ENCODE measurements around the gene PROX2. TPM values are rescaled to one million over a fixed set of nuclear protein-coding genes. Genes with fewer than 3 reads are reported as not detected.

Gene PROX2, protein sequence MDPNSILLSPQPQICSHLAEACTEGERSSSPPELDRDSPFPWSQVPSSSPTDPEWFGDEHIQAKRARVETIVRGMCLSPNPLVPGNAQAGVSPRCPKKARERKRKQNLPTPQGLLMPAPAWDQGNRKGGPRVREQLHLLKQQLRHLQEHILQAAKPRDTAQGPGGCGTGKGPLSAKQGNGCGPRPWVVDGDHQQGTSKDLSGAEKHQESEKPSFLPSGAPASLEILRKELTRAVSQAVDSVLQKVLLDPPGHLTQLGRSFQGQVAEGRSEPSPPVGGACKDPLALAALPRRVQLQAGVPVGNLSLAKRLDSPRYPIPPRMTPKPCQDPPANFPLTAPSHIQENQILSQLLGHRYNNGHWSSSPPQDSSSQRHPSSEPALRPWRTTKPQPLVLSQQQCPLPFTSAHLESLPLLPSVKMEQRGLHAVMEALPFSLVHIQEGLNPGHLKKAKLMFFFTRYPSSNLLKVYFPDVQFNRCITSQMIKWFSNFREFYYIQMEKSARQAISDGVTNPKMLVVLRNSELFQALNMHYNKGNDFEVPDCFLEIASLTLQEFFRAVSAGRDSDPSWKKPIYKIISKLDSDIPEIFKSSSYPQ
- total RNA-seq: not detected

DNA sequence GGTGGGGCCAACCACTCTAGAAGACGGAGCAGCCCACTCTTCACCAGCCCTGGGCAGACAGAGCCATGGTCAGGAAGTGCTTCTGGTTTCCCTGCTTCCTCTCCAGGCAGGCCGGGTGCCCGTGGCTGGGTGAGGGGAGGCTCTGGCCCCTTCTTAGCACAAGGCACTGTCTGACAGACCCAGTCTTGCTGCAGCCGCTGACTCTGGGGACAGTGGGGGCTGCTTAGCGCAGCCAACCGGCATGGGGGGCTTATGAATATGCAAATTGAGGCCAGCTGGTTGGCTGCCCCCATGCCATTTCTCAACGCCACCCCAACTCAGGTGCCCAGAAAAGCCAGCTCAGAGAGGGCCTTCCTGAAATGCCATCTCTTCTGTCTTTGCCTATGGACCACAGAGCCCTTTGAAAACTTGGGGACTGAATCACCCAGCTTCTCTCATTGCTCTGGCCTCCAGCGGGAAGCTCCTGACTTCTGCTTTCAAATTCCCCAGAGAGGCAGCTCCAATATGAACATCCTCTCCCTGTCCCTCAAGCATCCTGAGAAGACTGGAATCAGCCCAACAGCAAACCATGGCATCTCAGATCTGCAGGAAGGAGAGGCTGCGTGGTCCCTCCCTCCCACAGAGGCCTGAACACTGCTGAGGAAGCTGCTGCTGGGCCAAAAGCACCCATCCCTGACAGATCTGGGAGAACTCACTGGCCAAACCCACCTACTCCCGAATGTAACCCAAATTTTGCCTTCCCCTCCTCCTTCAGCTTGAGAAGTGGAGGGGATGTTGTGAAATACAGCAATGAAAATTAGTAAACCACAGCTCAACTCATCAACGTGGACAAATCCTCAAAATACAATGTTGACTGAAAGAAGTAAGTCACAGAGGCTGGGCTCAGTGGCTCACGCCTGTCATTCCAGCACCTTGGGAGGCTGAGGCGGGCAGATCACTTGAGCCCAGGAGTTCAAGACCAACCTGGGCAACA lies at the start of gene PROX2:
Gene PROX2, minus strand, starts transcription at position 205 of the 973 bp plus-strand sequence. CDS start 12,311 bp downstream, outside the sequence.
- Histone ChIP-seq H3K9ac (ENCODE audit: low read depth in 1 of 3, low read length in 3 of 3) (no peak within 1 kb of the TSS), H3K27me3 (ENCODE audit: control insufficient read depth in 3 of 3, insufficient read depth in 3 of 3, low read length in 3 of 3) (no peaks in the 10 kb centered on the region), H3K4me3 (ENCODE audit: low read length in 3 of 3) (no peak within 1 kb of the TSS), H3K27ac (ENCODE audit: low read depth, low read length) (no peak within 1 kb of the TSS), H3K4me1 (ENCODE audit: control insufficient read depth in 3 of 3, insufficient read depth in 3 of 3, low read length in 3 of 3) (peaks cover 4 to 5% (median 5%) of the 10 kb centered on the region in 3 donors), H3K9me3 (ENCODE audit: control insufficient read depth in 3 of 3, low read length in 3 of 3) (no peaks in the 10 kb centered on the region), H3K36me3 (ENCODE audit: control insufficient read depth in 3 of 3, insufficient read depth in 3 of 3, low read length in 3 of 3) (no peaks in the 10 kb centered on the region)

DNA sequence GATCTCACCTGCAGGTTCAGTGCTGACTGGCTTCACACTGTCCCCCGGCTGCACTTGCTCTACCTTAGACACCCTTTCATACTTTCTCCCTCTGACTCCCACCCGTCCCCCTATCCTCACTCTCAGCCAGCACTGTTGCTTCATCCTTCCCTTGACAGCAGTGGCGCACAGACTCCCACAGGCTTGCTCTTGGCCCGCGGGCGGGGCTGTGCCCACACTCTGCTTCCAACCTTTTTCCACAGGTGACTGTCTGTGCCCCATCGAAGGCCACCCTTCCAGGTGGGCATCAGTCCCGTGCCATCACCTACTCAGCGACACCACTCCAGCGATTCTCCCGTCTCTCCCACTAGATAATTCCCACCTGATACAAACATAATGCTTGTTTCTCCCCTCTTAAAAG lies 48.1 kb upstream of the PROX2 start:
- no peak overlapping the region for H3K9ac ChIP-seq (ENCODE audit: low read depth in 1 of 3, low read length in 3 of 3)
- H3K4me3 ChIP-seq (ENCODE audit: low read length in 3 of 3): no peak overlapping the region
- H3K27me3 ChIP-seq (ENCODE audit: control insufficient read depth in 3 of 3, insufficient read depth in 3 of 3, low read length in 3 of 3): no peaks in the 10 kb centered on the region
- H3K36me3 ChIP-seq (ENCODE audit: control insufficient read depth in 3 of 3, insufficient read depth in 3 of 3, low read length in 3 of 3): peaks cover 4 to 9% (median 5%) of the 10 kb centered on the region in 3 donors
- H3K27ac ChIP-seq (ENCODE audit: low read depth, low read length): no peak overlapping the region
- peaks cover 7 to 16% (median 10%) of the 10 kb centered on the region in 3 donors for H3K4me1 ChIP-seq (ENCODE audit: control insufficient read depth in 3 of 3, insufficient read depth in 3 of 3, low read length in 3 of 3)
- no peaks in the 10 kb centered on the region for H3K9me3 ChIP-seq (ENCODE audit: control insufficient read depth in 3 of 3, low read length in 3 of 3)

DNA sequence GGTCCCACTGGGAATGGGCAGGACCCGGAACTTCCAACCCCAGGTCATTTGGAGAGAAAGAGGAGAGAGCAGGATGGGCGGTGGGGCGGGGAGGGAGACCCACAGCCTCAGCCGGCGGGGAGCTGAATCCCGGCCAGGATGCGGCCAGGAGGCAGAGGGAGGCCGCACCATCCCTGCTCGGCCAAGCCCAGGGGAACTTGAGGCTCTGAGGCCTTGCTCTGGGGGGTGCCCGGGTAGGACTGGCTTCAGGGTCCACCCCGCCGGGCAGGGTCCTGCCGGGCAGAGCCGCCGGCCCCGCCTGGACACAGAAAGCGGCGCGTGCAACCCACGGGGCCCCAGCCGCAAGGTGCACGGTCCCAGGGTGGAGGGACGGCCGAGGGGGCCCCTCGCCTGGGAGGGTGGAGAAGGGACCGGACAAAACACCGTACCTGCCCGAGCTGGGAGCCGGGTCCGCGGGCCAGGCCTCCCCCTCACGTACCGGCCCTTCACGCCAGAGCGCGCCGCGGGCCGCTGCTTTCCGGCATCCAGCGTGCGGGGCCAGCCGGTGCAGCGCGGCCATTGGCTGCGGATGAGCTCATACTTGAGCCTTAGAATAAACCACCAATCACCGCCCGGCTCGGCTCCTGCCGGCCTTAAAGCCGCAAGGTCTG lies 46.9 kb upstream of the PROX2 start, which contains the start of gene RPS6KL1:
Gene RPS6KL1, minus strand, starts transcription at position 509 of the 650 bp plus-strand sequence. CDS start 1,719 bp downstream, outside the sequence.
- peak within 1 kb of the TSS; percentile 79 to 91 (median 86) for H3K9ac ChIP-seq (ENCODE audit: low read depth in 1 of 3, low read length in 3 of 3)
- no peaks in the 10 kb centered on the region for H3K9me3 ChIP-seq (ENCODE audit: control insufficient read depth in 3 of 3, low read length in 3 of 3)
- H3K4me3 ChIP-seq (ENCODE audit: low read length in 3 of 3): peak within 1 kb of the TSS; percentile 68 to 81 (median 81)
- peaks cover 5 to 10% (median 8%) of the 10 kb centered on the region in 3 donors for H3K36me3 ChIP-seq (ENCODE audit: control insufficient read depth in 3 of 3, insufficient read depth in 3 of 3, low read length in 3 of 3)
- H3K27me3 ChIP-seq (ENCODE audit: control insufficient read depth in 3 of 3, insufficient read depth in 3 of 3, low read length in 3 of 3): no peaks in the 10 kb centered on the region
- peak within 1 kb of the TSS; percentile 73 for H3K27ac ChIP-seq (ENCODE audit: low read depth, low read length)
- peaks cover 16 to 23% (median 17%) of the 10 kb centered on the region in 3 donors for H3K4me1 ChIP-seq (ENCODE audit: control insufficient read depth in 3 of 3, insufficient read depth in 3 of 3, low read length in 3 of 3)

DNA sequence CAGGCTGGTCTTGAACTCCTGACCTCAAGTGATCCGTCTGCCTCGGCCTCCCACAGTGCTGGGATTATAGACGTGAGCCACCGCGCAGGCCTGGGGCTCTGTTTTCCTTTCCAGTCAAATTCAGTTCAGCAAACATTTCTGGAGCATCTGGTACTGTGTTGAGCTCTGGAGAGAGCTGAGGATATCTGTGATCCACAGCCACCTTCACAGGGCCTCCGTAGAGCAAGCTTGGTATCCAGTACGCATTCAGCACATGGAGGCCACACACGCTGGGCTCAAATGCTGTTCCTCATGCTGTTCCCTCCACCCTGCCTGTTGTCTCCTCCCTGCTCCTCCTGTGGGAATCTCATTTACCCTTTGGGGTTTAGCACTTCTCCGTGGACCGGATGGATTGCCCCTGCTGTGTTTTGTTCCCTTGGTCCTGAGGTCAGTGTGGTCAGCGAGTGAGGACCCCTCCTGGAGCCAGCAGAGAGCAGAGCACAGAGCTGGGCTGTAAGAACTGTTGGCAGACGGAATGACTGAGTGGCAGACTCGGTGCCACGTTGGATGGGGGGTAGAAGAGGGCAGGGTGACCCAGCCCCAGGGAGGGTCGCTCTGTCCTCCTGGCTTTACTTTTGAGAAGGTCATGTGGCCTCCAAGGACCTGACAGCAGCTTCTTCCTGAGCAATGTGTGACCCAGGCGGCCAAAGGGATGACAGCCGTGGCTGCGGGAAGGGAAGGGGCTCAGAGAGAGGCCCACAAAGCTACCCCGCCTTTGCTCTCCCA lies 46.2 kb upstream of the PROX2 start:
- Histone ChIP-seq H3K4me3 (ENCODE audit: low read length in 3 of 3) (peak overlapping the region; percentile 68 to 81 (median 81)), H3K4me1 (ENCODE audit: control insufficient read depth in 3 of 3, insufficient read depth in 3 of 3, low read length in 3 of 3) (peaks cover 23 to 30% (median 24%) of the 10 kb centered on the region in 3 donors), H3K9me3 (ENCODE audit: control insufficient read depth in 3 of 3, low read length in 3 of 3) (no peaks in the 10 kb centered on the region), H3K36me3 (ENCODE audit: control insufficient read depth in 3 of 3, insufficient read depth in 3 of 3, low read length in 3 of 3) (peaks cover 5 to 10% (median 8%) of the 10 kb centered on the region in 3 donors), H3K27me3 (ENCODE audit: control insufficient read depth in 3 of 3, insufficient read depth in 3 of 3, low read length in 3 of 3) (no peaks in the 10 kb centered on the region), H3K27ac (ENCODE audit: low read depth, low read length) (peak overlapping the region; percentile 73), H3K9ac (ENCODE audit: low read depth in 1 of 3, low read length in 3 of 3) (peak overlapping the region; percentile 79 to 91 (median 86))

DNA sequence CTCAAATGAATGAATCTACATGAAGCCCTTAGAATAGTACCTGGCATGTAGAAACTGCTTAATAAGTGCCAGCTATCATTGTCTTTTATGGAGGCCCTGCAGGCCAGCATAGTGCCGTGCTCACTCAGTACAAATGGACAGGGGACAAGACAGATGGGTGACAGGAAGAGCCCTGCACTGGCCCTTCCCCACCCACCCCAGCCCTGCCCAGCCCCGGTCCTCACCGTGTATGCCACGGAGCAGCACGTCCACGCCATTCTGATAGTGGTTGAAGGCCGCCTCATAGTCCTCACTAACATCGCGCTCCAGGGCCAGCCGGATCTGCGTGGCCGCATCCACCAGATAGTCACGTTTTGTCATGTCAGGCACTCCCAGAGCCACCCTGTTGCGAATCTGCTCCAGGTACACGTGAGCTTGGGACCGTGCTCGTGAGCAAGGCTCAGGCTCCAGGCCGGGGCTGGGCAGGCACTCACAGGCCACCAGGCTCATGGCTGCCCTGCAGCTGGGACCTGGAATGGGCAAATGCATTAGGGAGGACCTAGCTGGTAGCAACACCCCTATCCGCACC lies 45.2 kb upstream of the PROX2 start:
- Histone ChIP-seq H3K27me3 (ENCODE audit: control insufficient read depth in 3 of 3, insufficient read depth in 3 of 3, low read length in 3 of 3) (no peaks in the 10 kb centered on the region), H3K36me3 (ENCODE audit: control insufficient read depth in 3 of 3, insufficient read depth in 3 of 3, low read length in 3 of 3) (peaks cover 5 to 10% (median 8%) of the 10 kb centered on the region in 3 donors), H3K27ac (ENCODE audit: low read depth, low read length) (no peak overlapping the region), H3K4me3 (ENCODE audit: low read length in 3 of 3) (no peak overlapping the region), H3K9me3 (ENCODE audit: control insufficient read depth in 3 of 3, low read length in 3 of 3) (no peaks in the 10 kb centered on the region), H3K9ac (ENCODE audit: low read depth in 1 of 3, low read length in 3 of 3) (peak overlapping the region in 1 of 3 donors; percentile 50), H3K4me1 (ENCODE audit: control insufficient read depth in 3 of 3, insufficient read depth in 3 of 3, low read length in 3 of 3) (peaks cover 33 to 40% (median 35%) of the 10 kb centered on the region in 3 donors)

DNA sequence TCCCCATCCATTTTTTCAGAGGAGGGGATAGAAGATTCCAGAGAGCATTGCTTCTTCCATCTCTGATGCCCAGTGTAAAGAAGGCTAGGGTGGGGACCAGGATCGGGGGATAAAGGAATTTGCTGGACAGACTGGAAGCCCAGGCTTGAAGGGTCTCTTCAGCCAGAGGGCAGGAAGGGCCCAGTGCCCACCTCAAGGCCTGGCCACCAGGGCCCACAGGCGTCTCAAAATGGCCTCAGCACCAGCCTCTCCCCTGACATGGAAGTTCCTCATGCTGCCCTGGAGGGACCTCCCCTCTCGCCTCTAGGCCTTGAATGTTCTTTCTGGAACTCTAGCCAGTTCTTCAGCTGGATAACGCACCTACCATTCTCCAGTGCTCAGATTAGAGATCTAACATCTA lies 44.3 kb upstream of the PROX2 start:
- Histone ChIP-seq H3K9me3 (ENCODE audit: control insufficient read depth in 3 of 3, low read length in 3 of 3) (no peaks in the 10 kb centered on the region), H3K27me3 (ENCODE audit: control insufficient read depth in 3 of 3, insufficient read depth in 3 of 3, low read length in 3 of 3) (no peaks in the 10 kb centered on the region), H3K27ac (ENCODE audit: low read depth, low read length) (no peak overlapping the region), H3K4me1 (ENCODE audit: control insufficient read depth in 3 of 3, insufficient read depth in 3 of 3, low read length in 3 of 3) (peaks cover 40 to 45% (median 41%) of the 10 kb centered on the region in 3 donors), H3K36me3 (ENCODE audit: control insufficient read depth in 3 of 3, insufficient read depth in 3 of 3, low read length in 3 of 3) (peaks cover 5 to 10% (median 8%) of the 10 kb centered on the region in 3 donors), H3K9ac (ENCODE audit: low read depth in 1 of 3, low read length in 3 of 3) (no peak overlapping the region), H3K4me3 (ENCODE audit: low read length in 3 of 3) (no peak overlapping the region)

DNA sequence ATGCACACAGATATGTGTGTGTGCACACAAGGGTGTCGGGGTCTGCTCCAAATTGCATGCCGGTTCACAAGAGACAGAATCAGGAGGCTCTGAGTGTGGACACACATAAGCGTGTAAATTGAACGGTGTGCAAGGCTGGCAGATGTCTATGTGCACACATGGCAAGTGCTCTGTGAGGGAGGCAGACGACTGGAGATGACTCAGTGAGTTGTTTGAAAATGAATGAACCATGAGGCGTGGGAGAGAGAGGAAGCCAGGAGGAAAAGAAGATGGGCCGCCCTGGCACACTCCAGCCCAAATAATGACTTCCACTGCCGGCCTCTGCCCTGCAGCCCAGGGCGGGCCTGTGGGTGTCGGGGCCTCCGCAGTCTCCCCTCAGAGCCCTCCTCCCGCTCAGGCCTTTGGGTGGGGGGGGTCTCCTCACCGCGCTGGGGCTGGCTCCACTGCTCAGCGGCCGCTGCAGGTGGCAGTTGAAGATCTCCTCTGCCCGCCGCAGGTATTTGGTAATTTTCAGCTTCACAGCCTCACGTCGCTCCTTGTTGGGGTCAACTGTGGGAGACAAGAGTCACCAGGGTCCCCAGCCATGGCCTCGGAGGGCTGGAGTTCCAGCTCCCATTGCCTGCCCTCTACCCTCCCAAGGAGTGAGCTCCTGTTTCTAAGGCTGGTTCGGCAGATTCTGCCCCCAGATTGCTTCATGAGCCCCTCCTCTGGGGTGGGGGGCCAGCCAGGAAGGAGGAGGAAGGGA lies 43.6 kb upstream of the PROX2 start:
- peaks cover 5 to 10% (median 8%) of the 10 kb centered on the region in 3 donors for H3K36me3 ChIP-seq (ENCODE audit: control insufficient read depth in 3 of 3, insufficient read depth in 3 of 3, low read length in 3 of 3)
- peaks cover 42 to 46% (median 45%) of the 10 kb centered on the region in 3 donors for H3K4me1 ChIP-seq (ENCODE audit: control insufficient read depth in 3 of 3, insufficient read depth in 3 of 3, low read length in 3 of 3)
- H3K27me3 ChIP-seq (ENCODE audit: control insufficient read depth in 3 of 3, insufficient read depth in 3 of 3, low read length in 3 of 3): no peaks in the 10 kb centered on the region
- H3K4me3 ChIP-seq (ENCODE audit: low read length in 3 of 3): no peak overlapping the region
- H3K9me3 ChIP-seq (ENCODE audit: control insufficient read depth in 3 of 3, low read length in 3 of 3): no peaks in the 10 kb centered on the region
- H3K9ac ChIP-seq (ENCODE audit: low read depth in 1 of 3, low read length in 3 of 3): no peak overlapping the region
- no peak overlapping the region for H3K27ac ChIP-seq (ENCODE audit: low read depth, low read length)

DNA sequence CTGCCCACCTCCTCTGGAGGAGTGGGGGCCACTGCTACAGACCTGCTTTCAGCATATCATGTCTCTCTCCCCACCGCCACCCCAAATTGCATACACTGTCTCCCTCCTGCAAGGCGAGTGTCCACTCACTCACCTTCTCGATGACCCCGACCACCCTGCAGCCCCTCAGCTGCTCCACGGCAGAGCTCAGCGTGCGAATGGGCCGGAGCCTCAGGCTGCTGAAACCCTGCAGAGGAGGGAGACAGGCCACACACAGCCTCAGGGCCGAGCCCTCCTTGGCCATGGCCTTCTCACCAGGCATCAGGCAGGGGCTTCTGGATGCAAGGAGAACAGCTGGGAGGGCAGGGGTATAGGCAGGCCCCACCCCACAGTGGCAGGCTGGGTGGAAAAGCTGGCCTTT lies 42.4 kb upstream of the PROX2 start:
- Histone ChIP-seq H3K27ac (ENCODE audit: low read depth, low read length) (no peak overlapping the region), H3K4me3 (ENCODE audit: low read length in 3 of 3) (no peak overlapping the region), H3K4me1 (ENCODE audit: control insufficient read depth in 3 of 3, insufficient read depth in 3 of 3, low read length in 3 of 3) (peaks cover 47 to 55% (median 48%) of the 10 kb centered on the region in 3 donors), H3K36me3 (ENCODE audit: control insufficient read depth in 3 of 3, insufficient read depth in 3 of 3, low read length in 3 of 3) (peaks cover 5 to 10% (median 8%) of the 10 kb centered on the region in 3 donors), H3K9ac (ENCODE audit: low read depth in 1 of 3, low read length in 3 of 3) (peak overlapping the region in 1 of 3 donors; percentile 54), H3K9me3 (ENCODE audit: control insufficient read depth in 3 of 3, low read length in 3 of 3) (no peaks in the 10 kb centered on the region), H3K27me3 (ENCODE audit: control insufficient read depth in 3 of 3, insufficient read depth in 3 of 3, low read length in 3 of 3) (no peaks in the 10 kb centered on the region)
